K562 (cell line): ENCODE measurements around the gene ADRM1. TPM values are rescaled to one million over a fixed set of nuclear protein-coding genes. Genes with fewer than 3 reads are reported as not detected.

Experiments used
- MTA3 ChIP-seq: fragments of 450-650 bp; formaldehyde crosslinking; IDR thresholded peaks from 2 replicates; pipeline ENCODE4 v1.6.1; 2017; ENCODE audit warnings: mild to moderate bottlenecking, borderline replicate concordance
- SMAD1 ChIP-seq: fragments of 150-350 bp; IDR thresholded peaks from 2 replicates; pipeline ENCODE4 v1.6.1; 2014; ENCODE audit warnings: low read length, low read depth; ENCODE audit not compliant: partially characterized antibody
- SMARCB1 ChIP-seq: IDR thresholded peaks from 2 replicates; pipeline ENCODE4 v1.6.1; 2011; ENCODE audit warnings: improper control_type of control experiment, low read depth; ENCODE audit not compliant: insufficient read length
- SNRNP70 ChIP-seq: fragments of 200-400 bp; formaldehyde crosslinking; optimal IDR thresholded peaks from 2 replicates; pipeline ENCODE3; 2017; ENCODE audit warnings: low read depth, low read length
- ZNF263 ChIP-seq: sonication (generic); formaldehyde crosslinking; IDR thresholded peaks from 2 replicates; pipeline ENCODE4 v1.8.0; 2022; ENCODE audit warnings: mild to moderate bottlenecking, missing genetic modification reagents, borderline replicate concordance
- ZNF699 ChIP-seq: fragments of 250-450 bp; sonication (Bioruptor Pico); IDR thresholded peaks from 2 replicates; pipeline ENCODE4 v1.8.0; 2021; ENCODE audit warnings: mild to moderate bottlenecking, moderate library complexity; ENCODE audit not compliant: insufficient replicate concordance
- polyA plus RNA-seq, 8 experiments: library from polyadenylated mRNA; depleted of rRNA in 4 of 8; stranded (reverse) in 5 of 8; unstranded in 3 of 8; fragments of >200 nt; fragmentation: Nextera tagmentation in 2 of 8; fragmentation: Illumina TruSeq in 1 of 8; extraction: Ambion mirVana in 2 of 8; extraction: Trizol in 1 of 8; gene quantifications; 2 replicates each; pipeline versions ENCODE4 v1.2.1 to v1.2.3, GENCODE V29; 2011 to 2014; ENCODE audit warnings: inconsistent platforms in 1 of 8, missing spikeins in 1 of 8
- total RNA-seq, 7 experiments: library from RNA; depleted of rRNA in 6 of 7; stranded (reverse); fragments of >200 nt in 6 of 7; fragmentation: Illumina TruSeq in 2 of 7; extraction: Trizol in 2 of 7; gene quantifications; 2 replicates each; pipeline versions ENCODE4 v1.2.1 to v1.2.3, GENCODE V29; 2011 to 2021; ENCODE audit warnings: low replicate concordance in 1 of 7
- TF ChIP-seq, protein P1 (sequence below): fragments of 250-450 bp; sonication (Bioruptor Pico); IDR thresholded peaks from 2 replicates; pipeline ENCODE4 v1.4.0; 2020; ENCODE audit warnings: mild to moderate bottlenecking, moderate library complexity
- TF ChIP-seq, protein P2 (sequence below): sonication (generic); formaldehyde crosslinking; IDR thresholded peaks from 2 replicates; pipeline ENCODE4 v1.8.1; 2023; ENCODE audit warnings: mild to moderate bottlenecking, missing genetic modification reagents, moderate library complexity

Gene ADRM1
- total and polyA plus RNA-seq, 9 of the 15 experiments (the other 6 are each of a cell fraction or from before 2014, with no cell fraction given) = 5.0 to 223 (median 67.4) TPM

- TF ChIP-seq MTA3 (no peak), SMAD1 (no peak), ZNF699 (CRISPR knock-in tag) (no peak), SMARCB1 (no peak), ZNF263 (CRISPR knock-in tag) (no peak), SNRNP70 (no peak)
- TF ChIP-seq, protein P1, sequence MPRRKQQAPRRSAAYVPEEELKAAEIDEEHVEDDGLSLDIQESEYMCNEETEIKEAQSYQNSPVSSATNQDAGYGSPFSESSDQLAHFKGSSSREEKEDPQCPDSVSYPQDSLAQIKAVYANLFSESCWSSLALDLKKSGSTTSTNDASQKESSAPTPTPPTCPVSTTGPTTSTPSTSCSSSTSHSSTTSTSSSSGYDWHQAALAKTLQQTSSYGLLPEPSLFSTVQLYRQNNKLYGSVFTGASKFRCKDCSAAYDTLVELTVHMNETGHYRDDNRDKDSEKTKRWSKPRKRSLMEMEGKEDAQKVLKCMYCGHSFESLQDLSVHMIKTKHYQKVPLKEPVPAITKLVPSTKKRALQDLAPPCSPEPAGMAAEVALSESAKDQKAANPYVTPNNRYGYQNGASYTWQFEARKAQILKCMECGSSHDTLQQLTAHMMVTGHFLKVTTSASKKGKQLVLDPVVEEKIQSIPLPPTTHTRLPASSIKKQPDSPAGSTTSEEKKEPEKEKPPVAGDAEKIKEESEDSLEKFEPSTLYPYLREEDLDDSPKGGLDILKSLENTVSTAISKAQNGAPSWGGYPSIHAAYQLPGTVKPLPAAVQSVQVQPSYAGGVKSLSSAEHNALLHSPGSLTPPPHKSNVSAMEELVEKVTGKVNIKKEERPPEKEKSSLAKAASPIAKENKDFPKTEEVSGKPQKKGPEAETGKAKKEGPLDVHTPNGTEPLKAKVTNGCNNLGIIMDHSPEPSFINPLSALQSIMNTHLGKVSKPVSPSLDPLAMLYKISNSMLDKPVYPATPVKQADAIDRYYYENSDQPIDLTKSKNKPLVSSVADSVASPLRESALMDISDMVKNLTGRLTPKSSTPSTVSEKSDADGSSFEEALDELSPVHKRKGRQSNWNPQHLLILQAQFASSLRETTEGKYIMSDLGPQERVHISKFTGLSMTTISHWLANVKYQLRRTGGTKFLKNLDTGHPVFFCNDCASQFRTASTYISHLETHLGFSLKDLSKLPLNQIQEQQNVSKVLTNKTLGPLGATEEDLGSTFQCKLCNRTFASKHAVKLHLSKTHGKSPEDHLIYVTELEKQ (CRISPR knock-in tag) = no peak
- TF ChIP-seq, protein P2, sequence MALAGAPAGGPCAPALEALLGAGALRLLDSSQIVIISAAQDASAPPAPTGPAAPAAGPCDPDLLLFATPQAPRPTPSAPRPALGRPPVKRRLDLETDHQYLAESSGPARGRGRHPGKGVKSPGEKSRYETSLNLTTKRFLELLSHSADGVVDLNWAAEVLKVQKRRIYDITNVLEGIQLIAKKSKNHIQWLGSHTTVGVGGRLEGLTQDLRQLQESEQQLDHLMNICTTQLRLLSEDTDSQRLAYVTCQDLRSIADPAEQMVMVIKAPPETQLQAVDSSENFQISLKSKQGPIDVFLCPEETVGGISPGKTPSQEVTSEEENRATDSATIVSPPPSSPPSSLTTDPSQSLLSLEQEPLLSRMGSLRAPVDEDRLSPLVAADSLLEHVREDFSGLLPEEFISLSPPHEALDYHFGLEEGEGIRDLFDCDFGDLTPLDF (CRISPR knock-in tag) = no peak
Measured at GRCh38 chr20:62268228-62268900, 34.4 kb upstream of the ADRM1 start (continued).
